B cell (primary cell): Measurements from ENCODE around the gene EVX1.

ENCODE experiments used
- EZH2 ChIP-seq: IDR thresholded peaks from 2 replicates; pipeline ENCODE4 v1.6.1; 2012; ENCODE audit warnings: borderline replicate concordance, low read depth, mild to moderate bottlenecking, moderate library complexity, low read length; ENCODE audit not compliant: insufficient read depth, poor library complexity, severe bottlenecking
- TF ChIP-seq, protein P1 (sequence below): fragments of 200-600 bp; IDR thresholded peaks from one replicate; pipeline ENCODE4 v1.8.0; 2022; ENCODE audit warnings: antibody characterized with exemption, mild to moderate bottlenecking

DNA sequence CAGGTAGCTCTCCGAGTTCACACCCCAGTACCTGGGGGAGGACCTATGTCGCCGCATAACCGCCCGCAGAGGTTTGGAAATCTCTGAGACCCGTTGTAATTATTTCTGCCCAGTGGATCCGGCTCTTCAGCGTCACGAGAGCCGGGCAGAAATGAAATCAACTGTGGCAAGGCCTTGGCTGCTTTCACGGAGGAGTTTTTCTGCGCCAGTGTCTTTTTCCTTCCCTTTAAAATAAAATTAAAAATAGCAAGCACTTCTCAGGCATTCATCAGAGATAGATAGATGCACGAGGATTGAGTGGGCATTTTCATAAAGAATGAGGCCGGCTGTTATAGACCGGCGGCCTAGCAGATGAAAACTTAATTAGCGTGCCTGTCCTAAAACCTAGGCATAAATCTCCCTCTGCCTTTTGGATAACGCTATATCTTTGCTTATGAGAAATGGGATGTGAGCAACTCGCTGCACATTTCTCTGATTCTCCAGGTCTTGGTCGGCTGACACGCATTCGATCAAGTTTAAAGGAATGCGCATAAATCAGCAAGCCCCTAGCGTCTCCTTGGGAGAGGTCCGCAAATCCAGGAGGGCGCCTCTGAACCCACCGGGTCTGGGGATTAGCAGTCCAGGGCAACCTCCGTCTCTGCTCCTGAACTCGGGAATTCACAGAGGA, 49.1 kb upstream of the EVX1 start:
- TF ChIP-seq, protein P1, sequence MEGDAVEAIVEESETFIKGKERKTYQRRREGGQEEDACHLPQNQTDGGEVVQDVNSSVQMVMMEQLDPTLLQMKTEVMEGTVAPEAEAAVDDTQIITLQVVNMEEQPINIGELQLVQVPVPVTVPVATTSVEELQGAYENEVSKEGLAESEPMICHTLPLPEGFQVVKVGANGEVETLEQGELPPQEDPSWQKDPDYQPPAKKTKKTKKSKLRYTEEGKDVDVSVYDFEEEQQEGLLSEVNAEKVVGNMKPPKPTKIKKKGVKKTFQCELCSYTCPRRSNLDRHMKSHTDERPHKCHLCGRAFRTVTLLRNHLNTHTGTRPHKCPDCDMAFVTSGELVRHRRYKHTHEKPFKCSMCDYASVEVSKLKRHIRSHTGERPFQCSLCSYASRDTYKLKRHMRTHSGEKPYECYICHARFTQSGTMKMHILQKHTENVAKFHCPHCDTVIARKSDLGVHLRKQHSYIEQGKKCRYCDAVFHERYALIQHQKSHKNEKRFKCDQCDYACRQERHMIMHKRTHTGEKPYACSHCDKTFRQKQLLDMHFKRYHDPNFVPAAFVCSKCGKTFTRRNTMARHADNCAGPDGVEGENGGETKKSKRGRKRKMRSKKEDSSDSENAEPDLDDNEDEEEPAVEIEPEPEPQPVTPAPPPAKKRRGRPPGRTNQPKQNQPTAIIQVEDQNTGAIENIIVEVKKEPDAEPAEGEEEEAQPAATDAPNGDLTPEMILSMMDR = no peak
- peak; percentile 27 for TF ChIP-seq EZH2
